SJCRH30 (cell line): ENCODE measurements around the gene HACD2. TPM values are rescaled to one million over a fixed set of nuclear protein-coding genes. Genes with fewer than 3 reads are reported as not detected.
"Not testable (repeated sequence)": the region's sequence is repeated elsewhere in the genome, so short reads cannot be mapped to it uniquely, and the experiment has no call there.

Experiments
- DNase-seq, 2 experiments: peaks; one replicate each; pipeline ENCODE4 v3.0.0-alpha.2; 2015 to 2020
- H3K27ac ChIP-seq: fragments of 250-450 bp; sonication (Bioruptor Pico); 2 replicates; pipeline ENCODE4 v1.5.1; 2020; ENCODE audit warnings: mild to moderate bottlenecking, moderate library complexity
- H3K27me3 ChIP-seq: fragments of 250-450 bp; sonication (Bioruptor Pico); 2 replicates; pipeline ENCODE4 v1.5.1; 2020; ENCODE audit warnings: mild to moderate bottlenecking, moderate library complexity
- H3K36me3 ChIP-seq: fragments of 250-450 bp; sonication (Bioruptor Pico); 2 replicates; pipeline ENCODE4 v1.5.1; 2020; ENCODE audit warnings: mild to moderate bottlenecking, moderate library complexity
- H3K4me1 ChIP-seq: fragments of 250-450 bp; sonication (Bioruptor Pico); 2 replicates; pipeline ENCODE4 v1.5.1; 2020; ENCODE audit warnings: mild to moderate bottlenecking, moderate library complexity
- H3K4me3 ChIP-seq: fragments of 250-450 bp; sonication (Bioruptor Pico); 2 replicates; pipeline ENCODE4 v1.5.1; 2020; ENCODE audit warnings: mild to moderate bottlenecking, moderate library complexity
- H3K9me3 ChIP-seq: fragments of 250-450 bp; sonication (Bioruptor Pico); replicated peaks from 2 replicates; pipeline ENCODE4 v1.5.1; 2020; ENCODE audit warnings: mild to moderate bottlenecking, moderate library complexity
- total RNA-seq: library from RNA; depleted of rRNA; stranded (reverse); fragments of >200 nt; shearing (Covaris generic); gene quantifications from 2 replicates; pipeline ENCODE4 v1.2.3, GENCODE V29; 2014

Gene HACD2
- total RNA-seq, 1 experiment from 2014 or later = 37.0 TPM

- Histone ChIP-seq H3K27me3 (no peaks in the 10 kb centered on the region), H3K9me3 (no peaks in the 10 kb centered on the region), H3K27ac (no peak overlapping the region), H3K4me3 (no peak overlapping the region), H3K4me1 (peaks cover 19% of the 10 kb centered on the region), H3K36me3 (no peaks in the 10 kb centered on the region)
- peak in 1 of 2 experiments; percentile 14 for DNase-seq
Observed at GRCh38 chr3:123602325-123602724, 17.5 kb upstream of the HACD2 start.

- not testable (repeated sequence) for H3K27me3 ChIP-seq, H3K9me3 ChIP-seq, DNase-seq, H3K27ac ChIP-seq, H3K36me3 ChIP-seq, H3K4me3 ChIP-seq
- peaks cover 15% of the 10 kb centered on the region for H3K4me1 ChIP-seq
Observed at GRCh38 chr3:123600863-123601262, 16.0 kb upstream of the HACD2 start.

- peaks cover 2% of the 10 kb centered on the region; the same call in 1 of the 2 replicates for H3K36me3 ChIP-seq
- H3K4me1 ChIP-seq = no peaks in the 10 kb centered on the region
- H3K27me3 ChIP-seq = no peaks in the 10 kb centered on the region
- no peak overlapping the region for H3K4me3 ChIP-seq
- no peak for DNase-seq
- no peaks in the 10 kb centered on the region for H3K9me3 ChIP-seq
- no peak overlapping the region for H3K27ac ChIP-seq
Observed at GRCh38 chr3:123597561-123597960, 12.7 kb upstream of the HACD2 start.

- Histone ChIP-seq H3K36me3 (peaks cover 2% of the 10 kb centered on the region; the same call in 1 of the 2 replicates), H3K27ac (no peak overlapping the region), H3K4me3 (no peak overlapping the region), H3K9me3 (peaks cover 14% of the 10 kb centered on the region), H3K4me1 (no peaks in the 10 kb centered on the region), H3K27me3 (no peaks in the 10 kb centered on the region)
- no peak for DNase-seq
Observed at GRCh38 chr3:123595396-123596180, 10.7 kb upstream of the HACD2 start.

- no peak overlapping the region for H3K27ac ChIP-seq
- no peaks in the 10 kb centered on the region for H3K27me3 ChIP-seq
- H3K9me3 ChIP-seq = peaks cover 18% of the 10 kb centered on the region
- peaks cover 5% of the 10 kb centered on the region for H3K36me3 ChIP-seq
- DNase-seq = no peak
- H3K4me3 ChIP-seq = no peak overlapping the region
- H3K4me1 ChIP-seq = no peaks in the 10 kb centered on the region
Observed at GRCh38 chr3:123593381-123593780, 8.5 kb upstream of the HACD2 start.

DNA sequence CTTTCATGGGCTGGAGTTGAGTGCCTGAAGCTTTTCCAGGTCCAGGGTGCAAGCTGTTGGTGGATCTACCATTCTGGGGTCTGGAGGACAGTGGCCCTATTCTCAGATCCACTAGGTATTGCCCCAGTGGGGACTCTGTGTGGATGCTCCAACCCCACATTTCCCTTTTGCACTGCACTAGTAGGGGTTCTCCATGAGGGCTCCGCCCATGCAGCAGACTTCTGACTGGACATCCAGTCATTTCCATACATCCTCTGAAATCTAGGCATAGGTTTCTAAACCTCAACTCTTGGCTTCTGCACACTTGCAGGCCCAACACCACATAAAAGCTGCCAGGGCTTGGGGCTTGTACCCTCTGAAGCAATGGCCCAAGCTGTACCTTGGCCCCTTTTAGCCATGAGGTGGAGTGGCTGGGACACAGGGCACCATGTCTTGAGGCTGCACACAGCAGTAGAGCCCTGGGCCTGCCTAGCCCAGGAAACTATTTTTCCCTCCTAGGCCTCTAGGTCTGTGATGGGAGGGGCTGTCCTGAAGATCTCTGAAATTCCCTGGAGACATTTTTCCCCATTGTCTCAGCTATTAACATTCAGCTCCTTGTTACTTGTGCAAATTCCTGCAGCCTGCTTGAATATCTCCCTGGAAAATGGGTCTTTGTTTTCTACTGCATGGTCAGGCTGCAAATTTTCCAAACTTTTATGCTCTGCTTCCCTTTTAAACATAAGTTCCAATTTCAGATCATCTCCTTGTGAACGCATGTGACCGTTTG, 6.0 kb upstream of the HACD2 start:
- Histone ChIP-seq H3K36me3 (peaks cover 5% of the 10 kb centered on the region), H3K4me1 (no peaks in the 10 kb centered on the region), H3K4me3 (no peak overlapping the region), H3K27ac (no peak overlapping the region), H3K9me3 (peaks cover 18% of the 10 kb centered on the region), H3K27me3 (no peaks in the 10 kb centered on the region)
- DNase-seq = no peak

DNA sequence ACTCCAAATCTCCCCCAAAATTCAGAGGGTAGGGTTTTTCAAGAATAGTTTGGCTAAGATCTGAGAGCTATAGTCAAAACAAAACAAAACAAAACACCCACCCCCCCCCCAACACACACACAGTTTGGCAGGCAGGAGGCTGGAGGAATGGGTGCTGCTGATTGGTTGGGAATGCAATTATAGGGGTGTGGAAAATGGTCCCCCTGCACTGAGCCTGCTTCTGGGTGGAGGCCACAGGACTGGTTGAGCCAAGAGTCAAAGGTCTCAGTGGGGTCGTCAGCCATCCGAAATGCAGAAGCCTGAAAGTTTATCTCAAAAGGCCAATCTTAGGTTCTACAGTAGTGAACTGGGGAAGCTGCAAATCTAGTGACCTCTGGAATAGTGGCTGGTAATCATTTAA, 2.5 kb upstream of the HACD2 start:
- Histone ChIP-seq H3K4me3 (no peak overlapping the region), H3K9me3 (peaks cover 18% of the 10 kb centered on the region), H3K4me1 (no peaks in the 10 kb centered on the region; the same call in 1 of the 2 replicates), H3K27ac (no peak overlapping the region; the same call in 1 of the 2 replicates), H3K27me3 (no peaks in the 10 kb centered on the region), H3K36me3 (peaks cover 2% of the 10 kb centered on the region)
- no peak for DNase-seq

DNA sequence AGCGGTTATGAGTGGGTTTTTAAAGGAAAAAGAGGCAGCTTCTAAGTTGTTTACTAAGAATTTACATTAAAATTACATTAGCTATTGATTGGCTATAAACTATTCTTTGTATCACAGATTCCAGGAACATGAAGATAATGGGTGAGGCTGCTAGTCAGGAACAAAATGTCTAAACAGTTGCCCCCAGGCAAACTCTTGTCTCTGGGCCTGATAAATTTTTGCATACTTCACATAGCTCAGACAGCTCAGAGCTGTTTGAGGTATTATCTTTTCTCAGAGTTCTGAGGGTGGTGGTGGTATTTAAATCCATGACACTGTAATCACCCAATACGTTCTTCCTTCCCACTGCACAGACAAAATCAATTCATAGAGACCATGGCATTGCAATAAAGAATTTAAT, 2.1 kb upstream of the HACD2 start:
- H3K27me3 ChIP-seq = no peaks in the 10 kb centered on the region
- peak overlapping the region; percentile 94 for H3K27ac ChIP-seq
- peaks cover 2% of the 10 kb centered on the region for H3K36me3 ChIP-seq
- H3K4me3 ChIP-seq = peak overlapping the region; percentile 78
- no peaks in the 10 kb centered on the region; the same call in 1 of the 2 replicates for H3K4me1 ChIP-seq
- peak in 1 of 2 experiments; percentile 19 for DNase-seq
- peaks cover 17% of the 10 kb centered on the region for H3K9me3 ChIP-seq

DNA sequence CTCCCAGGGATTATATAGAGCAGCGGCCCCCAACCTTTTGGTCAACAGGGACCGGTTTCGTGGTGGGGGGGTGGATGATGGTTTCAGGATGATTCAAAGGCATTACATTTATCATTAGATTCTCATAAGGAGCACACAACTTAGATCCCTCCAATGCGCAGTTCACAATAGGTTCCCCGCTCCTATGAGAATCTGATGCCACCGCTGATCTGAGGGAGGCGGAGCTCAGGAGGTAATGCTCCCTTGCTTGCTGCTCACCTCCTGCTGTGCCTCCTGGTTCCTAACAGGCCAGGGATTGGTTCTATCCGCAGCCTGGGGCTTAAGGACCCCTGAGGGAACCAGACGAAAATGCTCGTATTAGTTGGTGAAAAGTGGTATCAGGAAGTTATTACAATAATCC, 1.3 kb upstream of the HACD2 start:
- Histone ChIP-seq H3K27me3 (no peaks in the 10 kb centered on the region), H3K4me3 (peak overlapping the region; percentile 78), H3K4me1 (no peaks in the 10 kb centered on the region; the same call in 1 of the 2 replicates), H3K36me3 (peaks cover 5% of the 10 kb centered on the region), H3K9me3 (peaks cover 8% of the 10 kb centered on the region), H3K27ac (peak overlapping the region; percentile 94)
- DNase-seq = peak; percentile 91 to 93

DNA sequence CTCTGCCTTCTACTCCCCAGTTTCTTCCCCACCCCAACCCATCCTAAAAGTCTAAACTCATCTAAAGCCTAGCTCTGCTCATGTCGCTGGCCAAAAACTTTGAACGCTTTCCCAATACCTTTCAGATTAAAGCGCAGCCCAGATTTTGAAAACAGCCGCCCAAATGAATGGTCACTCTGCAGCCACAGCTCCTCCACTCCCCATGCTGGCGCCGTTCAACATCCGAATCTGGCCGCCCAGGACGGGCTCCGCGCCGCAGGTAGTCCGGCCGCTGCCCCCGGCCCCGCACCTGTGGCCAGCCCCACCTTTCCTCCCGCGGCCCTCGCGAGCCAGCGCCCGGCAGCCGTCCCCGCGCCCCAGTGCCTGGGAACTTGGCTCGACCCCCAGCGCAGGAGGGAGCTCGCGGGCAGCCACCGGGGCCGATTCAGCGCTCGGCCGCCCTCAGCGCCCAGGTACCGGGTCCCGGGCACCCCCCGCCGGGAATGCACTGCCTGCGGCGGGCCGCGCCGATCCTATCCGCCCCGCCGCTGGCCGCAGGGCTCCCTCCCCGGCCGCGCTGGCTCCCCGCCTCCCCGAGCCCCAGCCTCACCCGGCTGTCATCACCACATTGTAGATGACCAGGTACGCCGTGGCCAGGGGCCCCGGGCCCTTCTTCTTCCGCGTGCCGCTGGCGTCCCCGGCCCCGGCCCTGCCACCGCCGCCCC, 417 bp downstream of the HACD2 start:
- Histone ChIP-seq H3K4me3 (peak overlapping the region; percentile 78), H3K9me3 (no peaks in the 10 kb centered on the region), H3K27ac (peak overlapping the region; percentile 94), H3K36me3 (peaks cover 8% of the 10 kb centered on the region), H3K27me3 (no peaks in the 10 kb centered on the region), H3K4me1 (no peaks in the 10 kb centered on the region; the same call in 1 of the 2 replicates)
- peak in 1 of 2 experiments; percentile 37 for DNase-seq

GRCh38 chr3:123583561-123583960, 1.3 kb downstream of the HACD2 start:
- Histone ChIP-seq H3K9me3 (no peaks in the 10 kb centered on the region), H3K4me3 (peak overlapping the region; percentile 78), H3K4me1 (no peaks in the 10 kb centered on the region; the same call in 1 of the 2 replicates), H3K27ac (no peak overlapping the region), H3K27me3 (no peaks in the 10 kb centered on the region), H3K36me3 (peaks cover 16% of the 10 kb centered on the region)
- DNase-seq = no peak

DNA sequence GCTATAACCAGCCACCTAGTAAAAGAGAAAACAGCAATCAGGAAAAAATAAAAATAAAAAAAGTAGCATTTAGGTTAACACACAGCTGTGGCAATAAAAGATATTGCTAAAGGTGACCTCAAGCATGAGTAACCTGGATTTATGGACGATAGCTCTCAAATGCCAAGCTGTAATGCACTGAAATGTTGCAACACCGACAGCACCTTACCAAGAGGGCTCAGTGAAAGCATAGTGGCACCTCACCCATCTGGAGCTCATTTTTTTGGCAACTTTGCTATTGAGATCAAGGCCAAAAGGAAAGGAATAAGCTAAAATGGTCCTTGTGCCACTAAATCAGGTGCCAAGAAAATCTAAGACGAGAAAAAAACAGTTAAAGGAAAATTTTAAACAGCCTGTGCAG, 2.5 kb downstream of the HACD2 start:
- H3K4me1 ChIP-seq = no peaks in the 10 kb centered on the region; the same call in 1 of the 2 replicates
- peaks cover 22% of the 10 kb centered on the region for H3K36me3 ChIP-seq
- DNase-seq = no peak
- no peaks in the 10 kb centered on the region for H3K9me3 ChIP-seq
- no peak overlapping the region for H3K27ac ChIP-seq
- H3K27me3 ChIP-seq = no peaks in the 10 kb centered on the region
- no peak overlapping the region for H3K4me3 ChIP-seq

DNA sequence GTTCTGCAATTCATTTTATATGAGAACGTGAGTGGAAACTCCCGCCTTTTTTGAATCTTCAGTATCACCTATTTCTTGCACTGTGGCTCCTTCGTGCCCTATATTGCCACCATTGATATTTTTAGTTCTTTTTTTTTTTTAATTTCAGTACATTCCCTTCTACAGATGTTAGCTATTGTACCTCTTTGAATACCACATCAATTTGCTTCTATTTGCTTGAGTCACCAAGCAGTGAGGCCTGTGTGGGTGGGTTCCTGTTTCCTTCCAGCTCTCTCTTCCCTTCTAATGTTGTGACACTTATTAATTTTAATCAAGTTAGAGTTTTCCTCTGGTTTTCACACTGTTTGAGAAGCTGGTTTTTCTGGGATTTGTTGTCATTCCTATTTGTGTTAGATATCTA, 8.7 kb downstream of the HACD2 start:
- DNase-seq = no peak
- Histone ChIP-seq H3K27me3 (no peaks in the 10 kb centered on the region), H3K4me3 (no peak overlapping the region), H3K4me1 (peaks cover 8% of the 10 kb centered on the region), H3K9me3 (no peaks in the 10 kb centered on the region), H3K36me3 (peaks cover 26% of the 10 kb centered on the region), H3K27ac (no peak overlapping the region)

DNA sequence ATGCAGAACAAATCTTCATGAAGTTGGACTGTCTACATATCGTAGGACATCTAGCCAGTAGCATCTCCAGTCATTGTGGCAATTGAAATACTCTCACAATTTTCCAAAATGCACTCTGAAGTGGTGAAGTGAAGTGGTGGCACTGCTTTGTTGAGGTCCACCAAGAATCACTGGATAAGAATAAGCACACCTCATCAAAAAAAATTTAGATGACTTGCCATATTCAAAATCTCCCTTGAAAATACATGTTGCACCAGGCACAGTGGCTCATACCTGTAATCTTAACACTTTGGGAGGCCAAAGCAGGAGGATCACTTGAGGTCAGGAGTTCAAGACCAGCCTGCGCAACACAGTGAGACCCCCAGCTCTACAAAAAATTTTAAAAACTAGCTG, 12.9 kb downstream of the HACD2 start:
- no peak for DNase-seq
- Histone ChIP-seq H3K4me1 (peaks cover 8% of the 10 kb centered on the region), H3K27me3 (no peaks in the 10 kb centered on the region), H3K9me3 (no peaks in the 10 kb centered on the region), H3K36me3 (peaks cover 16% of the 10 kb centered on the region), H3K27ac (no peak overlapping the region), H3K4me3 (no peak overlapping the region)
